Smooth muscle cell (in vitro differentiated cells): ENCODE measurements around the gene RBM15B. TPM values are rescaled to one million over a fixed set of nuclear protein-coding genes. Genes with fewer than 3 reads are reported as not detected.
A peak's percentile ranks its signal among the peaks of the same experiment; 100 is the strongest.

Experiments
- DNase-seq: peaks from one replicate; lab custom pipeline; 2025; ENCODE audit not compliant: unreplicated experiment; lab: John Stamatoyannopoulos, UW
- H2AFZ ChIP-seq: fragments of 200-600 bp; sonication (generic); 2 replicates; pipeline ENCODE4 v1.6.0; 2016; ENCODE audit warnings: antibody characterized with exemption, low read depth, mild to moderate bottlenecking
- H3F3A ChIP-seq: fragments of 200-600 bp; sonication (generic); 2 replicates; pipeline ENCODE4 v1.6.0; 2017; ENCODE audit warnings: antibody characterized with exemption, low read depth
- H3K27ac ChIP-seq: fragments of 200-600 bp; sonication (generic); 2 replicates; pipeline ENCODE4 v1.5.1; 2016; ENCODE audit warnings: low read depth, mild to moderate bottlenecking
- H3K27me3 ChIP-seq: fragments of 200-600 bp; sonication (generic); 2 replicates; pipeline ENCODE4 v1.6.1; 2016; ENCODE audit warnings: low read depth, mild to moderate bottlenecking
- H3K36me3 ChIP-seq: fragments of 200-600 bp; sonication (generic); 2 replicates; pipeline ENCODE4 v1.5.1; 2016; ENCODE audit warnings: low read depth
- H3K4me1 ChIP-seq: fragments of 200-600 bp; sonication (generic); 2 replicates; pipeline ENCODE4 v1.5.1; 2016; ENCODE audit warnings: low read depth
- H3K4me2 ChIP-seq: fragments of 200-600 bp; sonication (generic); 2 replicates; pipeline ENCODE4 v1.6.0; 2016; ENCODE audit warnings: mild to moderate bottlenecking
- H3K4me3 ChIP-seq: fragments of 200-600 bp; sonication (generic); 2 replicates; pipeline ENCODE4 v1.5.1; 2016; ENCODE audit warnings: mild to moderate bottlenecking
- H3K79me2 ChIP-seq: fragments of 200-600 bp; sonication (generic); 2 replicates; pipeline ENCODE4 v1.6.0; 2016; ENCODE audit warnings: low read depth, mild to moderate bottlenecking
- H3K9ac ChIP-seq: fragments of 200-600 bp; sonication (generic); 2 replicates; pipeline ENCODE4 v1.6.0; 2016; ENCODE audit warnings: low read depth
- H3K9me3 ChIP-seq: fragments of 200-600 bp; sonication (generic); replicated peaks from 2 replicates; pipeline ENCODE4 v1.5.1; 2016; ENCODE audit warnings: low read depth
- H4K20me1 ChIP-seq: fragments of 200-600 bp; sonication (generic); 2 replicates; pipeline ENCODE4 v1.6.0; 2016; ENCODE audit warnings: low read depth
- WGBS: methylation state at CpG from one replicate; pipeline ENCODE4 v1.1.7; 2016; ENCODE audit warnings: low lambda C conversion rate; 5-methylcytosine and 5-hydroxymethylcytosine counted together
- polyA plus RNA-seq: library from polyadenylated mRNA; unstranded; fragments of >200 nt; fragmentation: Nextera tagmentation; extraction: Ambion mirVana; gene quantifications from 2 replicates; pipeline ENCODE4 v1.2.1, GENCODE V29; 2016
- total RNA-seq: library from RNA; depleted of rRNA; stranded (reverse); fragments of >200 nt; gene quantifications from 2 replicates; pipeline ENCODE4 v1.2.3, GENCODE V29; 2014
- TF ChIP-seq, protein P1 (sequence below): fragments of 200-600 bp; sonication (generic); IDR thresholded peaks from 2 replicates; pipeline ENCODE4 v1.5.1; 2017; ENCODE audit warnings: borderline replicate concordance, mild to moderate bottlenecking, antibody characterized with exemption; ENCODE audit not compliant: insufficient read depth, poor library complexity, severe bottlenecking

RBM15B gene
- total and polyA plus RNA-seq, 2 experiments from 2014 or later, result 21.7 to 38.0 TPM

DNA sequence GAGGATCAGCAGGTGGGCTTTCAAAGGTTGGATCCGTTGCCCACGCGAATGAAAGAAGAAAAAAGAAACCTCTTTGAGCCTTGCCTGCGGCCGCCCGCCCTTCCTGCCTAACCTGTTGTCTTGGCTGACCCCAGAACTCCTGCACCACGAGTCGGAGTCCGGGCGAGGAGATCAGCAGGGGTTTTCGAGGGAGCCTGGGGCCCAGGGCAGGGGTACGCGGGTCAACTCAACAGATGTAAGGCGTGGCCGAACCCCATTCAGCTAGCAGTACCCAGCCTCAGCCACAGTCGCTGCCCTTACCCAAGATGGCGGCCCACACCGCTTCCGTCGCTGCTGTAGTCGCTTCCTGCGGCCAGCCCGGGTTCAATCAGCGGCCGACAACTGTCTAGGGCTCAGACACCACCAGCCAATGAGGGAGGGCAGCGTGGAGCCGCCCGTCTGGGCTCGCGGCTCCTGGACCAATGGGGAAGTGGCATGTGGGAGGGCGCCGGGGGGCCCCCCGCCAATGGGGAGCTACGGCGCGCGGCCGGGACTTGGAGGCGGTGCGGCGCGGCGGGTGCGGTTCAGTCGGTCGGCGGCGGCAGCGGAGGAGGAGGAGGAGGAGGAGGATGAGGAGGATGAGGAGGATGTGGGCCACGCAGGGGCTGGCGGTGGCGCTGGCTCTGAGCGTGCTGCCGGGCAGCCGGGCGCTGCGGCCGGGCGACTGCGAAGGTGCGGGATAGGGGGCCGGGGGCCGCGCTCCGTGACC lies 6.2 kb upstream of the RBM15B start, which contains the start of gene MANF:
Gene MANF (plus strand): TSS at position 566 of the 748 bp plus-strand sequence. CDS start 52 bp downstream, at position 618.
- no peaks in the 10 kb centered on the region for H3K9me3 ChIP-seq
- 1% methylated on average over 45 of the region's 65 CpGs for WGBS
- DNase-seq, result peak; percentile 89
- H3K4me2 ChIP-seq, result peak within 1 kb of the TSS; percentile 100
- H3K79me2 ChIP-seq, result peaks cover 45% of the 10 kb centered on the region
- peak within 1 kb of the TSS; percentile 83 for H3K4me3 ChIP-seq
- H3K36me3 ChIP-seq, result no peaks in the 10 kb centered on the region
- TF ChIP-seq, protein P1, sequence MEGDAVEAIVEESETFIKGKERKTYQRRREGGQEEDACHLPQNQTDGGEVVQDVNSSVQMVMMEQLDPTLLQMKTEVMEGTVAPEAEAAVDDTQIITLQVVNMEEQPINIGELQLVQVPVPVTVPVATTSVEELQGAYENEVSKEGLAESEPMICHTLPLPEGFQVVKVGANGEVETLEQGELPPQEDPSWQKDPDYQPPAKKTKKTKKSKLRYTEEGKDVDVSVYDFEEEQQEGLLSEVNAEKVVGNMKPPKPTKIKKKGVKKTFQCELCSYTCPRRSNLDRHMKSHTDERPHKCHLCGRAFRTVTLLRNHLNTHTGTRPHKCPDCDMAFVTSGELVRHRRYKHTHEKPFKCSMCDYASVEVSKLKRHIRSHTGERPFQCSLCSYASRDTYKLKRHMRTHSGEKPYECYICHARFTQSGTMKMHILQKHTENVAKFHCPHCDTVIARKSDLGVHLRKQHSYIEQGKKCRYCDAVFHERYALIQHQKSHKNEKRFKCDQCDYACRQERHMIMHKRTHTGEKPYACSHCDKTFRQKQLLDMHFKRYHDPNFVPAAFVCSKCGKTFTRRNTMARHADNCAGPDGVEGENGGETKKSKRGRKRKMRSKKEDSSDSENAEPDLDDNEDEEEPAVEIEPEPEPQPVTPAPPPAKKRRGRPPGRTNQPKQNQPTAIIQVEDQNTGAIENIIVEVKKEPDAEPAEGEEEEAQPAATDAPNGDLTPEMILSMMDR, result no peak
- peaks cover 36% of the 10 kb centered on the region for H3F3A ChIP-seq
- H3K4me1 ChIP-seq, result peaks cover 25% of the 10 kb centered on the region
- peak within 1 kb of the TSS; percentile 93 for H3K9ac ChIP-seq
- H2AFZ ChIP-seq, result peak within 1 kb of the TSS; percentile 91
- H3K27ac ChIP-seq, result peak within 1 kb of the TSS; percentile 88
- H3K27me3 ChIP-seq, result no peaks in the 10 kb centered on the region
- H4K20me1 ChIP-seq, result peaks cover 42% of the 10 kb centered on the region

DNA sequence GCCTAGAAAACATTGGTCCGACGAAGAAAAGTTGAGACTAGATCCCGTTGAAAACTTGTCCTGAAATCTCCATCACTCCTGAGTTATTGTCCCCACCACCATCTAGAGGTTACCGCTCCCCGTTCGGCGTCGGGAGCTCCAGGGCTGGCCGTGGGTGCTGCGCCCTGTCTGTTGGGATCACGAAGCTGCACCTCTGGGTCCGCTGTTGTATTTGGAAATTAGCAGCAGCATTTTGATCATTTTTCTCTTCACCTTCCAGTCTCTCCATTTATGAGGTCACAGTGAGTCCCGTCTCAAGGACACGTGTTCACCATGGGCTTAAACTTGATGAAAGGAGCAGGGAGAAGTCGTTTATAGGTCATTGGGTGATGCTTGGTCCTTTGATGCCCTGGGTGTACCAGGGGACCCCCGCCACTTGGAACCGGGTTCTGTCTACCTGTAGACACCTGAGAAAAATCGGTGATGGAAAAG lies 5.4 kb upstream of the RBM15B start:
- no peak for DNase-seq
- no peaks in the 10 kb centered on the region for H3K36me3 ChIP-seq
- H3K79me2 ChIP-seq, result peaks cover 45% of the 10 kb centered on the region
- peak overlapping the region; percentile 66 for H3K27ac ChIP-seq
- peak overlapping the region; percentile 83 for H3K4me3 ChIP-seq
- WGBS, result 2% methylated on average over 18 of the region's 18 CpGs
- peak overlapping the region; percentile 100 for H3K4me2 ChIP-seq
- H4K20me1 ChIP-seq, result peaks cover 42% of the 10 kb centered on the region
- no peaks in the 10 kb centered on the region for H3K27me3 ChIP-seq
- peak overlapping the region; percentile 83 for H3K9ac ChIP-seq
- H3K4me1 ChIP-seq, result peaks cover 28% of the 10 kb centered on the region
- no peaks in the 10 kb centered on the region for H3K9me3 ChIP-seq
- peaks cover 44% of the 10 kb centered on the region for H3F3A ChIP-seq
- TF ChIP-seq, protein P1, result no peak
- H2AFZ ChIP-seq, result no peak overlapping the region

- Histone ChIP-seq H3K27ac (peak overlapping the region; percentile 66), H3K79me2 (peaks cover 45% of the 10 kb centered on the region), H3F3A (peaks cover 46% of the 10 kb centered on the region), H3K4me2 (peak overlapping the region; percentile 100), H3K4me3 (peak overlapping the region; percentile 83), H3K36me3 (no peaks in the 10 kb centered on the region), H2AFZ (no peak overlapping the region), H3K27me3 (no peaks in the 10 kb centered on the region), H3K9ac (peak overlapping the region; percentile 83), H4K20me1 (peaks cover 42% of the 10 kb centered on the region), H3K9me3 (no peaks in the 10 kb centered on the region), H3K4me1 (peaks cover 30% of the 10 kb centered on the region)
- TF ChIP-seq, protein P1, result no peak
- 42% methylated on average over 8 of the region's 8 CpGs for WGBS
- no peak for DNase-seq
Observed at GRCh38 chr3:51386159-51386851, 4.8 kb upstream of the RBM15B start.
